ENCODE measurements around the gene RANBP1.

DNA sequence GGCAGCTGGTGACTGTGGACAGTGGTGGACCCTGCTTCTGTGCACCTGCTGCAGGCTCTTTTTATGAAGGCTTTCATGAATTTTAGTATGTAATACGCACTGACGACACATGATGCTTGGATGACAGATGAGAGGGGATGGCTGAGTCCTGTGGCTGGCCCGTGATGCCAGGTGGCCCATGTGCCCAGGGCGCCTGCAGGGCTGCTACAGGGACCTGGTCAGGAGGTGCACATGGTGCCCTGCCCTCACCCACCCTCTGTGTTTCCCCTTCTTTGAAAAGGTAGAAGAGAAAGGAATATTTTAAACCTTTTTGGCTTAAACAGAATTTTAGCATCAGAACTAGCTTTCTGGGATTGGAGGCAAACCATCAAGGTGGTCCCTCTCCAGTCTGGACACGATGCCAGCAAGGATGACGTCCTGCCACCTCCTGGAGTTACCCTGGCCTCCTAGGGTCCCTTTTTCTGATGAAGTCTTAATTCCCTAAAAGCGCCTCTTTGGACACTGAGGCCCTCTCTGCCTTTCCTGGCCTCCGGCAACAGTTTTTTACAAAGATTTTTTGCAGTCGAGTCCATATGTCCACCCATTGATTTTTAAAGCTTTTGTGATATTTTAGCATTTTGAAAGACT is 5.4 kb upstream of the RANBP1 start:
- no peak for TF ChIP-seq GATA2 (IDR thresholded peaks at IDR 0.05; ENCODE audit: low read depth, low read length)
- TF ChIP-seq GATA3 (IDR thresholded peaks at IDR 0.05; ENCODE audit: low read depth, low read length) = no peak

Measured in SH-SY5Y (cell line).